ENCODE results near the gene ZFP91. TPM values are rescaled to one million over a fixed set of nuclear protein-coding genes. Genes with fewer than 3 reads are reported as not detected.

Gene ZFP91
- total and polyA plus RNA-seq, 2 of the 13 experiments (the other 11 are each of a cell fraction or from before 2014, with no cell fraction given), result 13.5 to 38.6 TPM

GRCh38 chr11:58578136-58578634 is 678 bp upstream of the ZFP91 start (continued):
- TF ChIP-seq ZBTB37 (CRISPR knock-in tag; IDR thresholded peaks at IDR 0.05) (no peak), ZNF230 (CRISPR knock-in tag; IDR thresholded peaks at IDR 0.05) (no peak), ZEB1 (IDR thresholded peaks at IDR 0.05; ENCODE audit: insufficient replicate concordance, low read depth) (no peak), ZNF121 (CRISPR knock-in tag; IDR thresholded peaks at IDR 0.05) (no peak), DBP (CRISPR knock-in tag; IDR thresholded peaks at IDR 0.05; ENCODE audit: not compliant biosample characterization) (no peak), SRSF1 (optimal IDR thresholded peaks at IDR 0.05; ENCODE audit: low read depth, low read length) (no peak), ZNF382 (CRISPR knock-in tag; IDR thresholded peaks at IDR 0.05; ENCODE audit: borderline replicate concordance) (no peak), MAX (IDR thresholded peaks at IDR 0.05) (peak; percentile 62; the same call in 1 of the 2 replicates), ARNT2 (CRISPR knock-in tag; IDR thresholded peaks at IDR 0.05; ENCODE audit: low read depth) (no peak; the same call in 1 of the 2 replicates), ZNF317 (CRISPR knock-in tag; IDR thresholded peaks at IDR 0.05) (no peak), CHD4 (IDR thresholded peaks at IDR 0.05; ENCODE audit: borderline replicate concordance, low read length) (no peak), NR0B2 (CRISPR knock-in tag; IDR thresholded peaks at IDR 0.05) (no peak), ZNF180 (CRISPR knock-in tag; IDR thresholded peaks at IDR 0.05; ENCODE audit: borderline replicate concordance, low read depth) (no peak), NFE2L2 (IDR thresholded peaks at IDR 0.05; ENCODE audit: low read length) (no peak), ZNF547 (CRISPR knock-in tag; IDR thresholded peaks at IDR 0.05) (no peak), TGIF2 (CRISPR knock-in tag; IDR thresholded peaks at IDR 0.05) (no peak), ZNF614 (CRISPR knock-in tag; IDR thresholded peaks at IDR 0.05; ENCODE audit: borderline replicate concordance) (no peak), ZNF605 (CRISPR knock-in tag; IDR thresholded peaks at IDR 0.05) (no peak), RBFOX2 (IDR thresholded peaks at IDR 0.05; ENCODE audit: low read depth, low read length) (no peak; the same call in 1 of the 2 replicates), GTF3A (CRISPR knock-in tag; conservative IDR thresholded peaks at IDR 0.05) (no peak), SUZ12 (IDR thresholded peaks at IDR 0.05; ENCODE audit: low read depth, low read length) (peak; percentile 69)
